Neural cell (in vitro differentiated cells): Measurements from ENCODE around the gene FARP1. TPM values are rescaled to one million over a fixed set of nuclear protein-coding genes. Genes with fewer than 3 reads are reported as not detected.

Experiments used
- H2AFZ ChIP-seq: fragments of 200-600, 300-800 bp; sonication (generic), shearing (Covaris generic); 2 replicates; pipeline ENCODE4 v1.6.0; 2014; ENCODE audit warnings: low read depth, mild to moderate bottlenecking, antibody characterized with exemption, low read length, moderate library complexity
- H3F3A ChIP-seq: fragments of 200-600 bp; shearing (Covaris generic); 2 replicates; pipeline ENCODE4 v1.6.1; 2016; ENCODE audit warnings: mild to moderate bottlenecking, moderate library complexity, mixed read lengths, antibody characterized with exemption, low read length; ENCODE audit not compliant: insufficient read depth, poor library complexity, severe bottlenecking
- H3K27ac ChIP-seq: fragments of 200-600, 300-800 bp; sonication (generic), shearing (Covaris generic); 2 replicates; pipeline ENCODE4 v1.5.1; 2014; ENCODE audit warnings: mild to moderate bottlenecking, low read length, moderate library complexity
- H3K27me3 ChIP-seq: fragments of 300-800, 200-600 bp; sonication (generic), shearing (Covaris generic); 2 replicates; pipeline ENCODE4 v1.6.0; 2014; ENCODE audit warnings: mild to moderate bottlenecking, low read depth, low read length, moderate library complexity; ENCODE audit not compliant: insufficient read depth
- H3K36me3 ChIP-seq: fragments of 300-800, 200-600 bp; sonication (generic), shearing (Covaris generic); 2 replicates; pipeline ENCODE4 v1.5.1; 2014; ENCODE audit warnings: mild to moderate bottlenecking, antibody characterized with exemption, low read length, moderate library complexity; ENCODE audit not compliant: insufficient read depth
- H3K4me2 ChIP-seq: fragments of 300-800, 200-600 bp; sonication (generic), shearing (Covaris generic); 2 replicates; pipeline ENCODE4 v1.6.0; 2014; ENCODE audit warnings: mild to moderate bottlenecking, low read length
- H3K4me3 ChIP-seq: fragments of 300-800, 200-600 bp; sonication (generic), shearing (Covaris generic); 2 replicates; pipeline ENCODE4 v1.5.1; 2014; ENCODE audit warnings: mild to moderate bottlenecking, low read length, moderate library complexity
- H3K79me2 ChIP-seq: fragments of 200-600 bp; shearing (Covaris generic); replicated peaks from 2 replicates; pipeline ENCODE4 v1.6.0; 2014; ENCODE audit warnings: mild to moderate bottlenecking, low read length, moderate library complexity; ENCODE audit not compliant: insufficient read depth
- H3K9ac ChIP-seq: fragments of 300-800, 200-600 bp; sonication (generic), shearing (Covaris generic); 2 replicates; pipeline ENCODE4 v1.6.1; 2016; ENCODE audit warnings: mild to moderate bottlenecking, low read length, mixed read lengths
- H3K9me2 ChIP-seq: fragments of 200-600 bp; shearing (Covaris generic); 2 replicates; pipeline ENCODE4 v1.6.1; 2016; ENCODE audit warnings: mild to moderate bottlenecking, low read length, mixed read lengths; ENCODE audit not compliant: insufficient read depth
- H3K9me3 ChIP-seq: fragments of 200-600, 300-800 bp; sonication (generic), shearing (Covaris generic); 2 replicates; pipeline ENCODE4 v1.6.1; 2016; ENCODE audit warnings: mild to moderate bottlenecking, mixed run types, low read length, moderate library complexity, mixed read lengths
- H4K20me1 ChIP-seq: fragments of 200-600 bp; shearing (Covaris generic); 2 replicates; pipeline ENCODE4 v1.6.1; 2016; ENCODE audit warnings: mild to moderate bottlenecking, mixed run types; ENCODE audit not compliant: insufficient read depth
- EP300 ChIP-seq: fragments of 450-650 bp; conservative IDR thresholded peaks from 2 replicates; pipeline ENCODE4 v1.6.1; 2014; ENCODE audit warnings: antibody characterized with exemption, mild to moderate bottlenecking, moderate library complexity; ENCODE audit not compliant: poor library complexity, severe bottlenecking
- EZH2 ChIP-seq: fragments of 200-600, 300-800 bp; shearing (Covaris generic), sonication (generic); IDR thresholded peaks from 2 replicates; pipeline ENCODE4 v1.6.1; 2014; ENCODE audit warnings: antibody characterized with exemption, low read length, borderline replicate concordance, mild to moderate bottlenecking; ENCODE audit not compliant: insufficient read depth, poor library complexity, severe bottlenecking
- MXI1 ChIP-seq: fragments of 450-650 bp; conservative IDR thresholded peaks from 2 replicates; pipeline ENCODE4 v1.6.1; 2014; ENCODE audit warnings: antibody characterized with exemption, mild to moderate bottlenecking; ENCODE audit not compliant: poor library complexity, severe bottlenecking
- POLR2AphosphoS5 ChIP-seq: IDR thresholded peaks from 2 replicates; pipeline ENCODE4 v1.6.1; 2012
- RAD21 ChIP-seq: fragments of 450-650 bp; conservative IDR thresholded peaks from 2 replicates; pipeline ENCODE4 v1.6.1; 2014; ENCODE audit warnings: antibody characterized with exemption, mild to moderate bottlenecking, moderate library complexity
- SMC3 ChIP-seq: fragments of 450-650 bp; conservative IDR thresholded peaks from 2 replicates; pipeline ENCODE4 v1.6.1; 2014; ENCODE audit warnings: antibody characterized with exemption, mild to moderate bottlenecking, moderate library complexity; ENCODE audit not compliant: poor library complexity
- TAF1 ChIP-seq: IDR thresholded peaks from 2 replicates; pipeline ENCODE4 v1.6.1; 2012; ENCODE audit warnings: low read depth
- polyA plus RNA-seq: library from polyadenylated mRNA; depleted of rRNA; stranded (reverse); fragments of >200 nt; gene quantifications from 2 replicates; pipeline ENCODE4 v1.2.3, GENCODE V29; 2014
- TF ChIP-seq, protein P1 (sequence below): fragments of 450-650 bp; IDR thresholded peaks from 2 replicates; pipeline ENCODE4 v1.5.1; 2014; ENCODE audit warnings: antibody characterized with exemption, mild to moderate bottlenecking, moderate library complexity; ENCODE audit not compliant: poor library complexity, severe bottlenecking
- TF ChIP-seq, protein P2 (sequence below): IDR thresholded peaks from 2 replicates; pipeline ENCODE4 v1.6.1; 2012; ENCODE audit warnings: borderline replicate concordance

FARP1 gene
- polyA plus RNA-seq, 1 donor from 2014 or later, result 19.7 TPM

GRCh38 chr13:98364179-98364578, 221.3 kb downstream of the FARP1 start:
- Histone ChIP-seq H3K27me3 (no peaks in the 10 kb centered on the region), H3K4me2 (no peak overlapping the region), H3K9me3 (no peaks in the 10 kb centered on the region), H3K4me3 (no peak overlapping the region), H4K20me1 (no peaks in the 10 kb centered on the region), H3K27ac (no peak overlapping the region), H3F3A (no peaks in the 10 kb centered on the region), H3K9ac (no peak overlapping the region), H3K36me3 (no peaks in the 10 kb centered on the region), H3K79me2 (no peaks in the 10 kb centered on the region), H2AFZ (no peak overlapping the region), H3K9me2 (no peaks in the 10 kb centered on the region)
- TF ChIP-seq TAF1 (no peak), RAD21 (no peak), EP300 (no peak), POLR2AphosphoS5 (no peak), MXI1 (no peak), EZH2 (no peak), SMC3 (no peak)
- TF ChIP-seq, protein P1, sequence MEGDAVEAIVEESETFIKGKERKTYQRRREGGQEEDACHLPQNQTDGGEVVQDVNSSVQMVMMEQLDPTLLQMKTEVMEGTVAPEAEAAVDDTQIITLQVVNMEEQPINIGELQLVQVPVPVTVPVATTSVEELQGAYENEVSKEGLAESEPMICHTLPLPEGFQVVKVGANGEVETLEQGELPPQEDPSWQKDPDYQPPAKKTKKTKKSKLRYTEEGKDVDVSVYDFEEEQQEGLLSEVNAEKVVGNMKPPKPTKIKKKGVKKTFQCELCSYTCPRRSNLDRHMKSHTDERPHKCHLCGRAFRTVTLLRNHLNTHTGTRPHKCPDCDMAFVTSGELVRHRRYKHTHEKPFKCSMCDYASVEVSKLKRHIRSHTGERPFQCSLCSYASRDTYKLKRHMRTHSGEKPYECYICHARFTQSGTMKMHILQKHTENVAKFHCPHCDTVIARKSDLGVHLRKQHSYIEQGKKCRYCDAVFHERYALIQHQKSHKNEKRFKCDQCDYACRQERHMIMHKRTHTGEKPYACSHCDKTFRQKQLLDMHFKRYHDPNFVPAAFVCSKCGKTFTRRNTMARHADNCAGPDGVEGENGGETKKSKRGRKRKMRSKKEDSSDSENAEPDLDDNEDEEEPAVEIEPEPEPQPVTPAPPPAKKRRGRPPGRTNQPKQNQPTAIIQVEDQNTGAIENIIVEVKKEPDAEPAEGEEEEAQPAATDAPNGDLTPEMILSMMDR, result no peak
- TF ChIP-seq, protein P2, sequence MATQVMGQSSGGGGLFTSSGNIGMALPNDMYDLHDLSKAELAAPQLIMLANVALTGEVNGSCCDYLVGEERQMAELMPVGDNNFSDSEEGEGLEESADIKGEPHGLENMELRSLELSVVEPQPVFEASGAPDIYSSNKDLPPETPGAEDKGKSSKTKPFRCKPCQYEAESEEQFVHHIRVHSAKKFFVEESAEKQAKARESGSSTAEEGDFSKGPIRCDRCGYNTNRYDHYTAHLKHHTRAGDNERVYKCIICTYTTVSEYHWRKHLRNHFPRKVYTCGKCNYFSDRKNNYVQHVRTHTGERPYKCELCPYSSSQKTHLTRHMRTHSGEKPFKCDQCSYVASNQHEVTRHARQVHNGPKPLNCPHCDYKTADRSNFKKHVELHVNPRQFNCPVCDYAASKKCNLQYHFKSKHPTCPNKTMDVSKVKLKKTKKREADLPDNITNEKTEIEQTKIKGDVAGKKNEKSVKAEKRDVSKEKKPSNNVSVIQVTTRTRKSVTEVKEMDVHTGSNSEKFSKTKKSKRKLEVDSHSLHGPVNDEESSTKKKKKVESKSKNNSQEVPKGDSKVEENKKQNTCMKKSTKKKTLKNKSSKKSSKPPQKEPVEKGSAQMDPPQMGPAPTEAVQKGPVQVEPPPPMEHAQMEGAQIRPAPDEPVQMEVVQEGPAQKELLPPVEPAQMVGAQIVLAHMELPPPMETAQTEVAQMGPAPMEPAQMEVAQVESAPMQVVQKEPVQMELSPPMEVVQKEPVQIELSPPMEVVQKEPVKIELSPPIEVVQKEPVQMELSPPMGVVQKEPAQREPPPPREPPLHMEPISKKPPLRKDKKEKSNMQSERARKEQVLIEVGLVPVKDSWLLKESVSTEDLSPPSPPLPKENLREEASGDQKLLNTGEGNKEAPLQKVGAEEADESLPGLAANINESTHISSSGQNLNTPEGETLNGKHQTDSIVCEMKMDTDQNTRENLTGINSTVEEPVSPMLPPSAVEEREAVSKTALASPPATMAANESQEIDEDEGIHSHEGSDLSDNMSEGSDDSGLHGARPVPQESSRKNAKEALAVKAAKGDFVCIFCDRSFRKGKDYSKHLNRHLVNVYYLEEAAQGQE, result no peak

GRCh38 chr13:98364647-98365046, 221.8 kb downstream of the FARP1 start:
- H3K27ac ChIP-seq, result no peak overlapping the region
- no peak overlapping the region for H3K4me3 ChIP-seq
- no peaks in the 10 kb centered on the region for H3K9me3 ChIP-seq
- H3K36me3 ChIP-seq, result no peaks in the 10 kb centered on the region
- no peak overlapping the region for H3K4me2 ChIP-seq
- no peak overlapping the region for H3K9ac ChIP-seq
- TF ChIP-seq SMC3, result no peak
- TF ChIP-seq, protein P2, result no peak
- TF ChIP-seq MXI1, result no peak
- no peaks in the 10 kb centered on the region for H3K27me3 ChIP-seq
- H2AFZ ChIP-seq, result no peak overlapping the region
- no peaks in the 10 kb centered on the region for H3F3A ChIP-seq
- H3K79me2 ChIP-seq, result no peaks in the 10 kb centered on the region
- no peaks in the 10 kb centered on the region for H3K9me2 ChIP-seq
- no peaks in the 10 kb centered on the region for H4K20me1 ChIP-seq
